A549 (cell line): Measurements from ENCODE around the gene RNF214. TPM values are rescaled to one million over a fixed set of nuclear protein-coding genes. Genes with fewer than 3 reads are reported as not detected.

Source experiments
- ATAC-seq, 2 experiments: fragments of 200-7000 bp in 1 of 2; fragments of >200 bp in 1 of 2; cut with Nextera tagmentation in 1 of 2; cut with Tn5 transposase in 1 of 2; 3 replicates each; pipeline versions ENCODE4 v1.8.0 to v1.9.1; 2018 to 2020; ENCODE audit warnings: mild to moderate bottlenecking in 1 of 2, moderate library complexity in 1 of 2
- CTCF ChIA-PET: fragments of 300-600 bp; sonication (Branson Sonifier 250); formaldehyde crosslinking; extraction: SDS; loops from one replicate; lab custom pipeline; 2021; ENCODE audit warnings: antibody characterized with exemption, inconsistent platforms; lab: Yijun Ruan, JAX
- POLR2A ChIA-PET: fragments of 350-600 bp; formaldehyde crosslinking; extraction: SDS; loops from one replicate; lab custom pipeline; 2021; ENCODE audit warnings: antibody characterized with exemption, inconsistent platforms; lab: Yijun Ruan, JAX
- DNase-seq, 2 experiments: peaks; one replicate each; pipeline versions ENCODE4 v3.0.0 to v3.0.0-alpha.2; 2011 to 2016; ENCODE audit warnings: low read depth in 1 of 2, low spot score in 1 of 2
- FAIRE-seq: peaks from 2 replicates; lab custom pipeline; 2011; peaks lifted over from hg19 to GRCh38; lab: Jason Lieb, UNC
- H3K27ac ChIP-seq, 2 experiments: fragments of >200 bp; sonication (Bioruptor Twin); formaldehyde crosslinking; 3 replicates each; pipeline ENCODE4 v1.5.1; 2016 to 2017
- H3K4me1 ChIP-seq: fragments of >200 bp; sonication (Bioruptor Twin); formaldehyde crosslinking; 3 replicates; pipeline ENCODE4 v1.6.1; 2016
- H3K4me2 ChIP-seq: fragments of >200 bp; sonication (Bioruptor Twin); formaldehyde crosslinking; 3 replicates; pipeline ENCODE4 v1.6.1; 2016
- H3K4me3 ChIP-seq: fragments of >200 bp; sonication (Bioruptor Twin); formaldehyde crosslinking; 3 replicates; pipeline ENCODE4 v1.5.1; 2016
- H3K9me3 ChIP-seq: fragments of >200 bp; sonication (Bioruptor Twin); formaldehyde crosslinking; 3 replicates; pipeline ENCODE4 v1.6.1; 2016
- ATOH8 ChIP-seq: fragments of 250-450 bp; sonication (Bioruptor Pico); IDR thresholded peaks from 2 replicates; pipeline ENCODE4 v1.5.0; 2020; ENCODE audit warnings: low read depth, mild to moderate bottlenecking, moderate library complexity
- BCL3 ChIP-seq: fragments of >200 bp; sonication (Bioruptor Twin); formaldehyde crosslinking; IDR thresholded peaks from 3 replicates; pipeline ENCODE4 v1.6.1; 2016
- BHLHE40 ChIP-seq: IDR thresholded peaks from 2 replicates; pipeline ENCODE4 v1.6.1; 2012; ENCODE audit warnings: low read depth, low read length, inconsistent platforms
- CBX8 ChIP-seq: fragments of 200-600 bp; sonication (generic); IDR thresholded peaks from 2 replicates; pipeline ENCODE4 v1.6.1; 2016
- CEBPB ChIP-seq, 2 experiments: fragments of >200 bp in 1 of 2; sonication (Bioruptor Twin) in 1 of 2; formaldehyde crosslinking in 1 of 2; IDR thresholded peaks; 2 replicates each; pipeline ENCODE4 v1.6.1; 2012 to 2016
- CHD2 ChIP-seq: fragments of 150-350 bp; IDR thresholded peaks from 2 replicates; pipeline ENCODE4 v1.6.1; 2014; ENCODE audit warnings: low read length; ENCODE audit not compliant: partially characterized antibody
- E2F6 ChIP-seq: IDR thresholded peaks from 2 replicates; pipeline ENCODE4 v1.6.1; 2012; ENCODE audit warnings: low read depth, borderline replicate concordance
- EHMT2 ChIP-seq: fragments of 200-600 bp; sonication (generic); IDR thresholded peaks from 2 replicates; pipeline ENCODE4 v1.6.1; 2016; ENCODE audit warnings: antibody characterized with exemption, low read depth, mild to moderate bottlenecking, moderate library complexity
- ELK1 ChIP-seq: fragments of 150-350 bp; IDR thresholded peaks from 2 replicates; pipeline ENCODE4 v1.6.1; 2014; ENCODE audit warnings: low read depth, mild to moderate bottlenecking, low read length
- FOSB ChIP-seq: fragments of 250-450 bp; sonication (Bioruptor Pico); IDR thresholded peaks from 2 replicates; pipeline ENCODE4 v1.5.0; 2020; ENCODE audit warnings: mild to moderate bottlenecking, moderate library complexity
- FOSL2 ChIP-seq, 2 experiments: fragments of 450-650 bp in 1 of 2; fragments of >200 bp in 1 of 2; sonication (Bioruptor Twin) in 1 of 2; formaldehyde crosslinking; IDR thresholded peaks; 2 replicates each; pipeline versions ENCODE4 v1.5.0 to v1.6.1; 2016 to 2020; ENCODE audit warnings: mild to moderate bottlenecking in 1 of 2, moderate library complexity in 1 of 2
- HES2 ChIP-seq: fragments of >200 bp; sonication (Bioruptor Twin); formaldehyde crosslinking; IDR thresholded peaks from 2 replicates; pipeline ENCODE4 v1.6.1; 2016
- HEYL ChIP-seq: fragments of 250-450 bp; sonication (Bioruptor Pico); IDR thresholded peaks from 2 replicates; pipeline ENCODE4 v1.8.0; 2021; ENCODE audit warnings: mild to moderate bottlenecking, moderate library complexity
- KDM5A ChIP-seq: fragments of 200-600 bp; sonication (generic); IDR thresholded peaks from 2 replicates; pipeline ENCODE4 v1.6.1; 2016; ENCODE audit warnings: antibody characterized with exemption, mild to moderate bottlenecking
- MYC ChIP-seq: IDR thresholded peaks from 2 replicates; pipeline ENCODE4 v1.6.1; 2012; ENCODE audit warnings: mild to moderate bottlenecking, inconsistent platforms, low read length, improper control_type of control experiment, borderline replicate concordance
- NFE2L2 ChIP-seq: fragments of 150-350 bp; conservative IDR thresholded peaks from 2 replicates; pipeline ENCODE4 v1.6.1; 2014; ENCODE audit warnings: low read length
- NR3C1 ChIP-seq: fragments of >200 bp; sonication (Bioruptor Twin); formaldehyde crosslinking; IDR thresholded peaks from 3 replicates; pipeline ENCODE4 v1.6.1; 2017
- POLR2AphosphoS2 ChIP-seq: conservative IDR thresholded peaks from 2 replicates; pipeline ENCODE4 v1.6.1; 2012; ENCODE audit warnings: low read length, improper control_type of control experiment, inconsistent platforms
- RCOR1 ChIP-seq: fragments of 150-350 bp; IDR thresholded peaks from 2 replicates; pipeline ENCODE4 v1.6.1; 2014; ENCODE audit warnings: antibody characterized with exemption, low read length, low read depth
- REST ChIP-seq: fragments of 200-600 bp; sonication (generic); IDR thresholded peaks from 2 replicates; pipeline ENCODE4 v1.6.1; 2016; ENCODE audit warnings: antibody characterized with exemption, mild to moderate bottlenecking, moderate library complexity
- RFX5 ChIP-seq: fragments of 450-650 bp; IDR thresholded peaks from 2 replicates; pipeline ENCODE4 v1.7.1; 2014; ENCODE audit warnings: antibody characterized with exemption, mild to moderate bottlenecking, moderate library complexity
- SMC3 ChIP-seq: fragments of >200 bp; sonication (Bioruptor Twin); formaldehyde crosslinking; IDR thresholded peaks from 3 replicates; pipeline ENCODE4 v1.6.1; 2018; ENCODE audit warnings: inconsistent platforms
- TFCP2L1 ChIP-seq: fragments of 250-450 bp; sonication (Bioruptor Pico); IDR thresholded peaks from 2 replicates; pipeline ENCODE4 v1.5.0; 2021; ENCODE audit warnings: mild to moderate bottlenecking
- ZFP36 ChIP-seq: fragments of 450-650 bp; IDR thresholded peaks from 2 replicates; pipeline ENCODE4 v1.6.1; 2014; ENCODE audit warnings: borderline replicate concordance; ENCODE audit not compliant: partially characterized antibody
- ZNF302 ChIP-seq: fragments of 250-450 bp; sonication (Bioruptor Pico); IDR thresholded peaks from 2 replicates; pipeline ENCODE4 v1.9.0; 2021; ENCODE audit warnings: inconsistent platforms, mild to moderate bottlenecking, moderate library complexity
- WGBS: methylation state at CpG from one replicate; pipeline ENCODE4 v1.1.6; 2017; ENCODE audit errors: missing lambda C conversion rate; 5-methylcytosine and 5-hydroxymethylcytosine counted together
- polyA plus RNA-seq, 4 experiments: library from polyadenylated mRNA; depleted of rRNA in 3 of 4; stranded (reverse); fragments of >200 nt; fragmentation: RNase III in 1 of 4; extraction: RNeasy Plus Mini Kit Qiagen cat#74134 plus additional on column Dnase treatment in 1 of 4; gene quantifications; 2 replicates in 3 of 4; 3 replicates in 1 of 4; pipeline ENCODE4 v1.2.3, GENCODE V29; 2011 to 2017

The RNF214 gene
- polyA plus RNA-seq, 2 of the 4 experiments (the other 2 are of a cell fraction): 11.0 to 15.9 TPM

- H3K4me1 ChIP-seq: 0 out of 3 replicates have a peak, but pooled peaks cover 4% of the 10 kb centered on the region
- WGBS: 76% methylated on average over 7 of the region's 7 CpGs
- peak in 1 of 2 experiments; percentile 32; a peak in 2 of 6 replicates for ATAC-seq
- H3K9me3 ChIP-seq: no peaks in the 10 kb centered on the region
- POLR2A ChIA-PET: interaction anchor here (0.6 kb wide), 1 partner anchor 75 kb away, joined by 4 read pairs; no protein-coding TSS in a partner anchor
- no peak overlapping the region for H3K27ac ChIP-seq
- TF ChIP-seq SMC3: no peak
- TF ChIP-seq CHD2: no peak
- no peak for TF ChIP-seq E2F6
- TF ChIP-seq CBX8: no peak
- no peak for TF ChIP-seq NFE2L2
- TF ChIP-seq NR3C1: no peak
- no peak for TF ChIP-seq MYC
- TF ChIP-seq TFCP2L1 (CRISPR knock-in tag): no peak
- no peak for TF ChIP-seq POLR2AphosphoS2
- TF ChIP-seq REST: no peak
- TF ChIP-seq BHLHE40: no peak
- TF ChIP-seq KDM5A: no peak
- TF ChIP-seq HEYL (CRISPR knock-in tag): no peak
- TF ChIP-seq HES2: no peak
- TF ChIP-seq FOSL2 (IDR thresholded peaks at IDR 0.05): no peak
- no peak for TF ChIP-seq FOSL2 (CRISPR knock-in tag; IDR thresholded peaks at IDR 0.05)
- TF ChIP-seq RCOR1: no peak
- TF ChIP-seq, all 56 proteins: peak for 0
- no peak for DNase-seq
- Histone ChIP-seq H3K4me3 (no peak overlapping the region), H3K4me2 (no peak overlapping the region)
- FAIRE-seq: no peak
- CTCF ChIA-PET: interaction anchor here (0.8 to 1.9 kb wide), 3 partner anchors 10 to 43 kb away, joined by 3 to 5 read pairs (median 3); partner anchors contain the start of genes PCSK7 and SIDT2
Observed at GRCh38 chr11:117221775-117222517, 10.5 kb upstream of the RNF214 start.

GRCh38 chr11:117222991-117223740, 9.3 kb upstream of the RNF214 start:
- CTCF ChIA-PET: interaction anchor here (0.8 kb wide), 1 partner anchor 42 kb away, joined by 3 read pairs; no protein-coding TSS in a partner anchor
- FAIRE-seq (no peak), ATAC-seq (no peak), DNase-seq (no peak)
- Histone ChIP-seq H3K27ac (no peak overlapping the region), H3K4me2 (no peak overlapping the region), H3K4me3 (no peak overlapping the region), H3K4me1 (0 out of 3 replicates have a peak, but pooled peaks cover 4% of the 10 kb centered on the region), H3K9me3 (no peaks in the 10 kb centered on the region)
- 92% methylated on average over 14 of the region's 14 CpGs for WGBS
- POLR2A ChIA-PET: no interaction called here
- no peak for TF ChIP-seq RFX5
- TF ChIP-seq FOSB (CRISPR knock-in tag): no peak
- TF ChIP-seq ATOH8 (CRISPR knock-in tag): no peak
- TF ChIP-seq TFCP2L1 (CRISPR knock-in tag): no peak
- no peak for TF ChIP-seq ZNF302 (CRISPR knock-in tag)
- no peak for TF ChIP-seq POLR2AphosphoS2
- TF ChIP-seq HES2: no peak
- no peak for TF ChIP-seq CEBPB (IDR thresholded peaks at IDR 0.05)
- TF ChIP-seq SMC3: no peak
- no peak for TF ChIP-seq ELK1
- no peak for TF ChIP-seq EHMT2
- TF ChIP-seq ZFP36: no peak
- no peak for TF ChIP-seq BCL3
